Heart left ventricle (tissue), 16 donors: Measurements from ENCODE around the gene MAFG. TPM values are rescaled to one million over a fixed set of nuclear protein-coding genes. Genes with fewer than 3 reads are reported as not detected.

Experiments used
- ATAC-seq, 4 donors: fragments of 200-7000 bp; cut with Tn5 transposase; one replicate each; pipeline ENCODE4 v1.9.1; 2020 to 2022; ENCODE audit warnings: moderate library complexity in 4 of 4, mild to moderate bottlenecking in 3 of 4, moderate number of reproducible peaks in 1 of 4
- DNase-seq, 5 donors: peaks; one replicate each; pipeline ENCODE4 v3.0.0-alpha.2; 2020
- H3K27ac ChIP-seq, 12 donors: fragments of 200-600 bp; sonication (generic) in 4 of 12; one replicate each; pipeline versions ENCODE4 v1.5.0 to v1.8.0; 2016 to 2022; ENCODE audit warnings: mild to moderate bottlenecking in 2 of 12
- H3K27me3 ChIP-seq, 9 donors: fragments of 200-600 bp; sonication (generic) in 2 of 9; one replicate each; pipeline versions ENCODE4 v1.5.1 to v1.8.0; 2016 to 2022; ENCODE audit warnings: mild to moderate bottlenecking in 3 of 9
- H3K36me3 ChIP-seq, 9 donors: fragments of 200-600 bp; sonication (generic) in 2 of 9; one replicate each; pipeline versions ENCODE4 v1.5.0 to v1.8.0; 2018 to 2022; ENCODE audit warnings: mild to moderate bottlenecking in 2 of 9
- H3K4me1 ChIP-seq, 12 donors: fragments of 200-600 bp; sonication (generic) in 4 of 12; one replicate each; pipeline versions ENCODE4 v1.5.0 to v1.8.0; 2016 to 2022; ENCODE audit warnings: mild to moderate bottlenecking in 3 of 12
- H3K4me3 ChIP-seq, 12 donors: fragments of 200-600 bp; sonication (generic) in 4 of 12; one replicate each; pipeline versions ENCODE4 v1.5.0 to v1.8.0; 2017 to 2022; ENCODE audit warnings: mild to moderate bottlenecking in 9 of 12, moderate library complexity in 4 of 12
- H3K9me3 ChIP-seq, 12 donors: fragments of 200-600 bp; sonication (generic) in 4 of 12; one replicate each; pipeline versions ENCODE4 v1.5.0 to v1.8.0; 2016 to 2022; ENCODE audit warnings: mild to moderate bottlenecking in 1 of 12
- POLR2A ChIP-seq, 2 donors: fragments of 450-650 bp; IDR thresholded peaks; one replicate each; pipeline ENCODE4 v1.6.1; 2017; ENCODE audit warnings: antibody characterized with exemption in 2 of 2, mild to moderate bottlenecking in 2 of 2, moderate library complexity in 2 of 2
- WGBS, 4 donors: extraction: QIAGEN DNeasy Blood & Tissue Kit in 2 of 4; methylation state at CpG; one replicate each; pipeline versions ENCODE4 v1.1.5 to v1.1.7; 2013 to 2018; 5-methylcytosine and 5-hydroxymethylcytosine counted together
- intact Hi-C, 10 donors: fragments of 100-400 bp; cut with DNase I; formaldehyde crosslinking; loops; one replicate each; pipeline versions ENCODE4 v1.11.1 to v1.14.2; 2022
- polyA plus RNA-seq, 2 donors: library from polyadenylated mRNA; stranded (reverse); fragments of 200-250 nt; gene quantifications; one replicate each; pipeline ENCODE4 v1.2.3, GENCODE V29; 2013
- total RNA-seq, 9 donors: library from RNA; depleted of rRNA in 2 of 9; stranded (reverse); fragments of >200 nt in 2 of 9; fragmentation: NEBNext Ultra II Directional in 3 of 9; extraction: Animal tissue kit (Norgen Biotek cat#: 25700) in 3 of 9; gene quantifications; one replicate each; pipeline versions ENCODE4 v1.1.0 to v1.2.4, GENCODE V29; 2016 to 2023
- TF ChIP-seq, protein P1 (sequence below), 12 donors: fragments of 200-600 bp; sonication (generic) in 4 of 12; IDR thresholded peaks; one replicate each; pipeline versions ENCODE4 v1.5.0 to v1.8.0; 2018 to 2022; ENCODE audit warnings: antibody characterized with exemption in 12 of 12, mild to moderate bottlenecking in 5 of 12
- donor health status: ischemic (EF 13 %, LVEDD 7.1; RV severe dilation, severe dysfunction).
- donor health status: healthy with polysubstance abuse.
- donor health status: DM: no; HTN: yes; CAD: no.
- donor health status: DM: no; HTN: no; CAD: no.
- donor health status: ischemic (EF 25% LVEDD 6.9; RV normal size, moderate dysfunction).
- donor health status: ischemic (EF 25% LVEDD 5.7; RV mildly dilated, moderate dysfunction).
- donor health status: healthy.
- donor health status: DM: yes; HTN: yes; CAD: no.
- donor health status: ischemic (EF 35%, LVEDD 5.7; RV mildly dilated, moderate dysfunction).
- donor health status: nonischemic (EF 11% LVEDD 7.7; RV severe dilation, severe dysfunction).
- donor health status: DM: yes; HTN: yes; CAD: no.
- donor health status: PGD.
- donor health status: ischemic (EF 29% LVEDD 5.4; RV normal size, mild dysfunction).
- donor health status: nonischemic (EF 23%, LVEDD 6.1; RV moderate dilation, normal function).

Gene MAFG
- total and polyA plus RNA-seq, 11 donors, result 10.2 to 30.5 (median 18.0) TPM

- H3K27me3 ChIP-seq, result no peaks in the 10 kb centered on the region
- no peak for DNase-seq
- H3K27ac ChIP-seq, result peak overlapping the region in 10 of 12 donors; percentile 17 to 81 (median 50)
- no peak for TF ChIP-seq POLR2A (IDR thresholded peaks at IDR 0.05)
- TF ChIP-seq, protein P1, sequence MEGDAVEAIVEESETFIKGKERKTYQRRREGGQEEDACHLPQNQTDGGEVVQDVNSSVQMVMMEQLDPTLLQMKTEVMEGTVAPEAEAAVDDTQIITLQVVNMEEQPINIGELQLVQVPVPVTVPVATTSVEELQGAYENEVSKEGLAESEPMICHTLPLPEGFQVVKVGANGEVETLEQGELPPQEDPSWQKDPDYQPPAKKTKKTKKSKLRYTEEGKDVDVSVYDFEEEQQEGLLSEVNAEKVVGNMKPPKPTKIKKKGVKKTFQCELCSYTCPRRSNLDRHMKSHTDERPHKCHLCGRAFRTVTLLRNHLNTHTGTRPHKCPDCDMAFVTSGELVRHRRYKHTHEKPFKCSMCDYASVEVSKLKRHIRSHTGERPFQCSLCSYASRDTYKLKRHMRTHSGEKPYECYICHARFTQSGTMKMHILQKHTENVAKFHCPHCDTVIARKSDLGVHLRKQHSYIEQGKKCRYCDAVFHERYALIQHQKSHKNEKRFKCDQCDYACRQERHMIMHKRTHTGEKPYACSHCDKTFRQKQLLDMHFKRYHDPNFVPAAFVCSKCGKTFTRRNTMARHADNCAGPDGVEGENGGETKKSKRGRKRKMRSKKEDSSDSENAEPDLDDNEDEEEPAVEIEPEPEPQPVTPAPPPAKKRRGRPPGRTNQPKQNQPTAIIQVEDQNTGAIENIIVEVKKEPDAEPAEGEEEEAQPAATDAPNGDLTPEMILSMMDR (IDR thresholded peaks at IDR 0.05), result no peak
- H3K9me3 ChIP-seq, result no peaks in the 10 kb centered on the region
- peak in 2 of 4 donors; percentile 2 for ATAC-seq
- H3K4me1 ChIP-seq, result peaks cover 5 to 25% (median 14%) of the 10 kb centered on the region in 12 donors
- peaks cover 0 to 62% (median 32%) of the 10 kb centered on the region in 9 donors for H3K36me3 ChIP-seq
- WGBS, 4 donors, result 32 to 40% (median 34%) methylated on average over 19 to 23 of the region's 23 CpGs
- H3K4me3 ChIP-seq, result peak overlapping the region; percentile 63 to 98 (median 80)
- intact Hi-C loops, result no loop called here
Measured at GRCh38 chr17:81909966-81910839, 17.3 kb downstream of the MAFG start.

GRCh38 chr17:81909231-81909630 lies 18.3 kb downstream of the MAFG start:
- TF ChIP-seq, protein P1 (IDR thresholded peaks at IDR 0.05), result no peak
- TF ChIP-seq POLR2A (IDR thresholded peaks at IDR 0.05), result no peak
- H3K4me3 ChIP-seq, result no peak overlapping the region
- intact Hi-C loops, result no loop called here
- H3K4me1 ChIP-seq, result peaks cover 5 to 25% (median 14%) of the 10 kb centered on the region in 12 donors
- no peaks in the 10 kb centered on the region for H3K27me3 ChIP-seq
- ATAC-seq (no peak), DNase-seq (no peak)
- H3K36me3 ChIP-seq, result peaks cover 0 to 63% (median 22%) of the 10 kb centered on the region in 9 donors
- 95 to 100% (median 96%) methylated on average over 7 to 12 of the region's 12 CpGs for WGBS, 4 donors
- no peak overlapping the region for H3K27ac ChIP-seq
- H3K9me3 ChIP-seq, result no peaks in the 10 kb centered on the region

- no peak for DNase-seq
Measured at GRCh38 chr17:81908793-81909192, 18.7 kb downstream of the MAFG start.

More at GRCh38 chr17:81908793-81909192, 18.7 kb downstream of the MAFG start:
- TF ChIP-seq, protein P1 (IDR thresholded peaks at IDR 0.05), result no peak
- TF ChIP-seq POLR2A (IDR thresholded peaks at IDR 0.05), result no peak
- no peak overlapping the region for H3K4me3 ChIP-seq
- peaks cover 5 to 25% (median 14%) of the 10 kb centered on the region in 12 donors for H3K4me1 ChIP-seq
- no peaks in the 10 kb centered on the region for H3K9me3 ChIP-seq
- intact Hi-C loops, result no loop called here
- H3K36me3 ChIP-seq, result peaks cover 0 to 60% (median 18%) of the 10 kb centered on the region in 9 donors
- ATAC-seq, result no peak
- no peaks in the 10 kb centered on the region for H3K27me3 ChIP-seq
- WGBS, 4 donors, result 93 to 97% (median 95%) methylated on average over 10 to 11 of the region's 11 CpGs
- H3K27ac ChIP-seq, result no peak overlapping the region
